ENCODE results near the gene TP63.

TP63 gene

GRCh38 chr3:189908646-189909045 is 277.5 kb downstream of the TP63 start:
- ChIA-PET CTCF (interaction anchor here (1.2 kb wide), 1 partner anchor 13 kb away, joined by 3 read pairs; no protein-coding TSS in a partner anchor), POLR2A (interaction anchor here (0.5 kb wide), 1 partner anchor 869 kb away, joined by 3 read pairs; no protein-coding TSS in a partner anchor)
- no peak for DNase-seq
- H3K27ac ChIP-seq (ENCODE audit: insufficient read depth in 1 of 2, low read depth in 1 of 2, low read length in 2 of 2, poor library complexity in 1 of 2, severe bottlenecking in 2 of 2) = no peak overlapping the region
- no peaks in the 10 kb centered on the region for H3K4me1 ChIP-seq (ENCODE audit: control extremely low read depth in 1 of 4, control insufficient read depth in 4 of 4, insufficient read depth in 4 of 4, low read length in 3 of 4)
- no peaks in the 10 kb centered on the region for H3K9me3 ChIP-seq (ENCODE audit: control extremely low read depth in 1 of 5, control insufficient read depth in 4 of 5, insufficient read depth in 2 of 5, low read depth in 1 of 5, low read length in 4 of 5)
- H3K27me3 ChIP-seq (replicated peaks in 2 of 5; ENCODE audit: control insufficient read depth in 4 of 5, insufficient read depth in 5 of 5, low read length in 4 of 5) = no peaks in the 10 kb centered on the region
- no peaks in the 10 kb centered on the region for H3K36me3 ChIP-seq (ENCODE audit: control insufficient read depth in 4 of 4, insufficient read depth in 4 of 4, low read length in 3 of 4)
- H3K4me3 ChIP-seq (ENCODE audit: control insufficient read depth in 1 of 7, extremely low read depth in 1 of 7, insufficient read depth in 4 of 7, low read depth in 2 of 7, low read length in 6 of 7) = no peak overlapping the region

- Histone ChIP-seq H3K27me3 (replicated peaks in 2 of 5; ENCODE audit: control insufficient read depth in 4 of 5, insufficient read depth in 5 of 5, low read length in 4 of 5) (no peaks in the 10 kb centered on the region), H3K9me3 (ENCODE audit: control extremely low read depth in 1 of 5, control insufficient read depth in 4 of 5, insufficient read depth in 2 of 5, low read depth in 1 of 5, low read length in 4 of 5) (no peaks in the 10 kb centered on the region), H3K27ac (ENCODE audit: insufficient read depth in 1 of 2, low read depth in 1 of 2, low read length in 2 of 2, poor library complexity in 1 of 2, severe bottlenecking in 2 of 2) (no peak overlapping the region), H3K36me3 (ENCODE audit: control insufficient read depth in 4 of 4, insufficient read depth in 4 of 4, low read length in 3 of 4) (no peaks in the 10 kb centered on the region), H3K4me1 (ENCODE audit: control extremely low read depth in 1 of 4, control insufficient read depth in 4 of 4, insufficient read depth in 4 of 4, low read length in 3 of 4) (no peaks in the 10 kb centered on the region), H3K4me3 (ENCODE audit: control insufficient read depth in 1 of 7, extremely low read depth in 1 of 7, insufficient read depth in 4 of 7, low read depth in 2 of 7, low read length in 6 of 7) (no peak overlapping the region)
- DNase-seq = no peak
- 100% methylated on average over 2 of the region's 3 CpGs for WGBS (ENCODE audit: insufficient coverage)
- ChIA-PET CTCF (no interaction called here), POLR2A (interaction anchor here (0.5 kb wide), 1 partner anchor 870 kb away, joined by 3 read pairs; no protein-coding TSS in a partner anchor)
Observed at GRCh38 chr3:189909139-189909538, 277.9 kb downstream of the TP63 start.

GRCh38 chr3:189909573-189909972 is 278.4 kb downstream of the TP63 start:
- H3K36me3 ChIP-seq (ENCODE audit: control insufficient read depth in 4 of 4, insufficient read depth in 4 of 4, low read length in 3 of 4) = no peaks in the 10 kb centered on the region
- H3K27ac ChIP-seq (ENCODE audit: insufficient read depth in 1 of 2, low read depth in 1 of 2, low read length in 2 of 2, poor library complexity in 1 of 2, severe bottlenecking in 2 of 2) = no peak overlapping the region
- no peaks in the 10 kb centered on the region for H3K4me1 ChIP-seq (ENCODE audit: control extremely low read depth in 1 of 4, control insufficient read depth in 4 of 4, insufficient read depth in 4 of 4, low read length in 3 of 4)
- no peaks in the 10 kb centered on the region for H3K9me3 ChIP-seq (ENCODE audit: control extremely low read depth in 1 of 5, control insufficient read depth in 4 of 5, insufficient read depth in 2 of 5, low read depth in 1 of 5, low read length in 4 of 5)
- WGBS (ENCODE audit: insufficient coverage) = no CpG with 5 or more reads among the region's 2 CpGs
- POLR2A ChIA-PET = no interaction called here
- no peaks in the 10 kb centered on the region for H3K27me3 ChIP-seq (replicated peaks in 2 of 5; ENCODE audit: control insufficient read depth in 4 of 5, insufficient read depth in 5 of 5, low read length in 4 of 5)
- H3K4me3 ChIP-seq (ENCODE audit: control insufficient read depth in 1 of 7, extremely low read depth in 1 of 7, insufficient read depth in 4 of 7, low read depth in 2 of 7, low read length in 6 of 7) = no peak overlapping the region
- DNase-seq = no peak
- CTCF ChIA-PET = no interaction called here

- Histone ChIP-seq H3K4me1 (ENCODE audit: control extremely low read depth in 1 of 4, control insufficient read depth in 4 of 4, insufficient read depth in 4 of 4, low read length in 3 of 4) (no peaks in the 10 kb centered on the region), H3K27ac (ENCODE audit: insufficient read depth in 1 of 2, low read depth in 1 of 2, low read length in 2 of 2, poor library complexity in 1 of 2, severe bottlenecking in 2 of 2) (no peak overlapping the region), H3K27me3 (replicated peaks in 2 of 5; ENCODE audit: control insufficient read depth in 4 of 5, insufficient read depth in 5 of 5, low read length in 4 of 5) (no peaks in the 10 kb centered on the region), H3K4me3 (ENCODE audit: control insufficient read depth in 1 of 7, extremely low read depth in 1 of 7, insufficient read depth in 4 of 7, low read depth in 2 of 7, low read length in 6 of 7) (no peak overlapping the region), H3K36me3 (ENCODE audit: control insufficient read depth in 4 of 4, insufficient read depth in 4 of 4, low read length in 3 of 4) (no peaks in the 10 kb centered on the region), H3K9me3 (ENCODE audit: control extremely low read depth in 1 of 5, control insufficient read depth in 4 of 5, insufficient read depth in 2 of 5, low read depth in 1 of 5, low read length in 4 of 5) (no peaks in the 10 kb centered on the region)
- 60% methylated on average over 1 of the region's 1 CpG for WGBS (ENCODE audit: insufficient coverage)
- ChIA-PET POLR2A (no interaction called here), CTCF (no interaction called here)
- no peak for DNase-seq
Observed at GRCh38 chr3:189911001-189911400, 279.8 kb downstream of the TP63 start.

GRCh38 chr3:189914799-189915198 is 283.6 kb downstream of the TP63 start:
- H3K27me3 ChIP-seq (replicated peaks in 2 of 5; ENCODE audit: control insufficient read depth in 4 of 5, insufficient read depth in 5 of 5, low read length in 4 of 5) = no peaks in the 10 kb centered on the region
- H3K36me3 ChIP-seq (ENCODE audit: control insufficient read depth in 4 of 4, insufficient read depth in 4 of 4, low read length in 3 of 4) = no peaks in the 10 kb centered on the region
- H3K27ac ChIP-seq (ENCODE audit: insufficient read depth in 1 of 2, low read depth in 1 of 2, low read length in 2 of 2, poor library complexity in 1 of 2, severe bottlenecking in 2 of 2) = no peak overlapping the region
- H3K9me3 ChIP-seq (ENCODE audit: control extremely low read depth in 1 of 5, control insufficient read depth in 4 of 5, insufficient read depth in 2 of 5, low read depth in 1 of 5, low read length in 4 of 5) = no peaks in the 10 kb centered on the region
- no peak for DNase-seq
- no CpG with 5 or more reads among the region's 3 CpGs for WGBS (ENCODE audit: insufficient coverage)
- H3K4me1 ChIP-seq (ENCODE audit: control extremely low read depth in 1 of 4, control insufficient read depth in 4 of 4, insufficient read depth in 4 of 4, low read length in 3 of 4) = no peaks in the 10 kb centered on the region
- no peak overlapping the region for H3K4me3 ChIP-seq (ENCODE audit: control insufficient read depth in 1 of 7, extremely low read depth in 1 of 7, insufficient read depth in 4 of 7, low read depth in 2 of 7, low read length in 6 of 7)
- ChIA-PET CTCF (no interaction called here), POLR2A (no interaction called here)

- POLR2A ChIA-PET = no interaction called here
- Histone ChIP-seq H3K27me3 (replicated peaks in 2 of 5; ENCODE audit: control insufficient read depth in 4 of 5, insufficient read depth in 5 of 5, low read length in 4 of 5) (no peaks in the 10 kb centered on the region), H3K4me3 (ENCODE audit: control insufficient read depth in 1 of 7, extremely low read depth in 1 of 7, insufficient read depth in 4 of 7, low read depth in 2 of 7, low read length in 6 of 7) (no peak overlapping the region), H3K4me1 (ENCODE audit: control extremely low read depth in 1 of 4, control insufficient read depth in 4 of 4, insufficient read depth in 4 of 4, low read length in 3 of 4) (no peaks in the 10 kb centered on the region), H3K27ac (ENCODE audit: insufficient read depth in 1 of 2, low read depth in 1 of 2, low read length in 2 of 2, poor library complexity in 1 of 2, severe bottlenecking in 2 of 2) (no peak overlapping the region), H3K9me3 (ENCODE audit: control extremely low read depth in 1 of 5, control insufficient read depth in 4 of 5, insufficient read depth in 2 of 5, low read depth in 1 of 5, low read length in 4 of 5) (no peaks in the 10 kb centered on the region), H3K36me3 (ENCODE audit: control insufficient read depth in 4 of 4, insufficient read depth in 4 of 4, low read length in 3 of 4) (no peaks in the 10 kb centered on the region)
- CTCF ChIA-PET = interaction anchor here (1.0 kb wide), 1 partner anchor 14 kb away, joined by 3 read pairs; no protein-coding TSS in a partner anchor
- DNase-seq = no peak
Observed at GRCh38 chr3:189921770-189922169, 290.6 kb downstream of the TP63 start.

GRCh38 chr3:189927975-189928895 is 297.0 kb downstream of the TP63 start:
- CTCF ChIA-PET = interaction anchor here (1.0 to 1.9 kb wide), 3 partner anchors 20 to 34 kb away, joined by 3 to 7 read pairs (median 3); no protein-coding TSS in a partner anchor
- WGBS (ENCODE audit: insufficient coverage) = 96% methylated on average over 4 of the region's 6 CpGs
- no peak overlapping the region for H3K27ac ChIP-seq (ENCODE audit: insufficient read depth in 1 of 2, low read depth in 1 of 2, low read length in 2 of 2, poor library complexity in 1 of 2, severe bottlenecking in 2 of 2)
- no peaks in the 10 kb centered on the region for H3K4me1 ChIP-seq (ENCODE audit: control extremely low read depth in 1 of 4, control insufficient read depth in 4 of 4, insufficient read depth in 4 of 4, low read length in 3 of 4)
- POLR2A ChIA-PET = no interaction called here
- H3K9me3 ChIP-seq (ENCODE audit: control extremely low read depth in 1 of 5, control insufficient read depth in 4 of 5, insufficient read depth in 2 of 5, low read depth in 1 of 5, low read length in 4 of 5) = no peaks in the 10 kb centered on the region
- no peaks in the 10 kb centered on the region for H3K27me3 ChIP-seq (replicated peaks in 2 of 5; ENCODE audit: control insufficient read depth in 4 of 5, insufficient read depth in 5 of 5, low read length in 4 of 5)
- no peaks in the 10 kb centered on the region for H3K36me3 ChIP-seq (ENCODE audit: control insufficient read depth in 4 of 4, insufficient read depth in 4 of 4, low read length in 3 of 4)
- no peak for DNase-seq
- no peak overlapping the region for H3K4me3 ChIP-seq (ENCODE audit: control insufficient read depth in 1 of 7, extremely low read depth in 1 of 7, insufficient read depth in 4 of 7, low read depth in 2 of 7, low read length in 6 of 7)
